Endodermal cell (in vitro differentiated cells): ENCODE measurements around the gene ZNF584. TPM values are rescaled to one million over a fixed set of nuclear protein-coding genes. Genes with fewer than 3 reads are reported as not detected.
A peak's percentile ranks its signal among the peaks of the same experiment; 100 is the strongest.

Experiments
- DNase-seq: peaks from one replicate; pipeline ENCODE4 v3.0.0-alpha.2; 2017
- H3K27ac ChIP-seq: 2 replicates; pipeline ENCODE4 v1.5.1; 2013; ENCODE audit warnings: mild to moderate bottlenecking, low read depth, low read length, moderate library complexity
- H3K27me3 ChIP-seq: 2 replicates; pipeline ENCODE4 v1.6.1; 2013; ENCODE audit warnings: mild to moderate bottlenecking, low read length, moderate library complexity; ENCODE audit not compliant: insufficient read depth, control insufficient read depth, poor library complexity, severe bottlenecking
- H3K36me3 ChIP-seq: 2 replicates; pipeline ENCODE4 v1.7.0; 2013; ENCODE audit warnings: mild to moderate bottlenecking, low read length, moderate library complexity; ENCODE audit not compliant: control insufficient read depth, insufficient read depth
- H3K4me1 ChIP-seq: one replicate; pipeline ENCODE4 v1.7.0; 2013; ENCODE audit warnings: low read length; ENCODE audit not compliant: control insufficient read depth, insufficient read depth
- H3K4me3 ChIP-seq: 2 replicates; pipeline ENCODE4 v1.5.1; 2013; ENCODE audit warnings: mild to moderate bottlenecking, low read length, moderate library complexity
- H3K9ac ChIP-seq: 2 replicates; pipeline ENCODE4 v1.6.1; 2013; ENCODE audit warnings: mild to moderate bottlenecking, low read length, moderate library complexity; ENCODE audit not compliant: poor library complexity, severe bottlenecking; ENCODE audit errors: extremely low read depth
- H3K9me3 ChIP-seq: 2 replicates; pipeline ENCODE4 v1.6.1; 2013; ENCODE audit warnings: mild to moderate bottlenecking, low read length, moderate library complexity; ENCODE audit not compliant: control insufficient read depth
- H3K27ac Mint-ChIP-seq: 2 replicates; pipeline ENCODE4 v1.8.0; 2020; ENCODE audit warnings: mixed read lengths
- H3K27me3 Mint-ChIP-seq: 2 replicates; pipeline ENCODE4 v1.8.0; 2021; ENCODE audit warnings: mild to moderate bottlenecking, mixed read lengths; ENCODE audit not compliant: insufficient read depth
- H3K36me3 Mint-ChIP-seq: 2 replicates; pipeline ENCODE4 v1.8.0; 2020; ENCODE audit warnings: low read depth, mixed read lengths
- H3K4me1 Mint-ChIP-seq: 2 replicates; pipeline ENCODE4 v1.8.0; 2020; ENCODE audit warnings: mixed read lengths
- H3K4me3 Mint-ChIP-seq: 2 replicates; pipeline ENCODE4 v1.8.0; 2020; ENCODE audit warnings: mild to moderate bottlenecking, moderate library complexity, mixed read lengths
- H3K9me3 Mint-ChIP-seq: 2 replicates; pipeline ENCODE4 v1.8.0; 2020; ENCODE audit warnings: mild to moderate bottlenecking, mixed read lengths
- CTCF ChIP-seq: fragments of 200-600 bp; sonication (generic); conservative IDR thresholded peaks from 2 replicates; pipeline ENCODE4 v1.5.0; 2021; ENCODE audit warnings: antibody characterized with exemption, mild to moderate bottlenecking
- WGBS, 2 experiments: methylation state at CpG; one replicate each; pipeline versions ENCODE4 v1.1.5 to v1.1.7; 2013; ENCODE audit warnings: missing lambda C conversion rate in 2 of 2, mixed read lengths in 1 of 2; ENCODE audit not compliant: insufficient coverage in 1 of 2, insufficient read length in 1 of 2; 5-methylcytosine and 5-hydroxymethylcytosine counted together
- total RNA-seq, 2 donors: library from RNA; stranded (reverse); fragmentation: NEBNext Ultra II Directional in 1 of 2; extraction: Animal tissue kit (Norgen Biotek cat#: 25700) in 1 of 2; gene quantifications; 2 replicates in 1 of 2; 3 replicates in 1 of 2; pipeline ENCODE4 v1.2.1, GENCODE V29; 2021

The ZNF584 gene
- total RNA-seq, 2 donors from 2014 or later, result 10.3 to 14.8 TPM

DNA sequence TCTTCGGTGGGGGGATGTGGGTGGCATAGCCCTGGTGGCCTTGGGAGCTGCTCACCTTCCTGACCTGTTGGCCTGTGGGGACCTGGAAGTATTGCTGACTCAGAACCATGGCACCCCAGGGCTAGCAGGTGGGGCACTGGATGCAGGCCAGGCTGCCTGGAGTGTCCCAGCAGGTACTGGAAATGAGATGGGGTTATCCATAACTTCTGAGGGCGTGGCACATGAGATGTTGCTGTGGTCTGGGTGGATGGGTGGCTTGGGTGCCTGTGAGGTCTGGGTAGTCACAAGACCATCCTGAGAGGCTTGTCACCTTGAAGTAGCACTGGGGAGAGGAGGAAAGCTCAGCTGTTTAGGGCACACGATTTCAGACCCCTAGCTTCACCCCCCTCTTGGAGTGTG is 13.6 kb upstream of the ZNF584 start:
- Mint-ChIP-seq H3K4me1 (peaks cover 5% of the 10 kb centered on the region), H3K4me3 (no peak overlapping the region), H3K36me3 (peaks cover 39% of the 10 kb centered on the region), H3K9me3 (no peaks in the 10 kb centered on the region), H3K27me3 (peaks cover 47% of the 10 kb centered on the region), H3K27ac (no peak overlapping the region)
- H3K36me3 ChIP-seq, result peaks cover 51% of the 10 kb centered on the region
- H3K27me3 ChIP-seq, result no peaks in the 10 kb centered on the region
- WGBS, 2 experiments, result 97% methylated on average over 3 of the region's 3 CpGs; no CpG with 5 or more reads in 1 of the 2 experiments
- no peak overlapping the region for H3K4me3 ChIP-seq
- no peak overlapping the region for H3K9ac ChIP-seq
- no peak overlapping the region for H3K27ac ChIP-seq
- H3K9me3 ChIP-seq, result no peaks in the 10 kb centered on the region
- peaks cover 6% of the 10 kb centered on the region for H3K4me1 ChIP-seq
- no peak for DNase-seq
- TF ChIP-seq CTCF, result no peak

GRCh38 chr19:58395220-58395978 is 13.1 kb upstream of the ZNF584 start, which contains the start of gene RNF225:
TSS of gene RNF225 (plus strand) at chr19:58395656. CDS start at chr19:58396090, 434 bp downstream.
- H3K4me1 ChIP-seq, result peaks cover 6% of the 10 kb centered on the region
- no peak within 1 kb of the TSS for H3K27ac ChIP-seq
- Mint-ChIP-seq H3K36me3 (peaks cover 36% of the 10 kb centered on the region), H3K4me3 (peak within 1 kb of the TSS; percentile 40), H3K4me1 (peaks cover 8% of the 10 kb centered on the region), H3K9me3 (no peaks in the 10 kb centered on the region), H3K27ac (no peak within 1 kb of the TSS), H3K27me3 (peaks cover 52% of the 10 kb centered on the region)
- no peaks in the 10 kb centered on the region for H3K27me3 ChIP-seq
- no peak within 1 kb of the TSS for H3K4me3 ChIP-seq
- H3K36me3 ChIP-seq, result peaks cover 46% of the 10 kb centered on the region
- TF ChIP-seq CTCF, result no peak
- DNase-seq, result peak; percentile 87
- no peak within 1 kb of the TSS for H3K9ac ChIP-seq
- 70% methylated on average over 18 to 21 of the region's 21 CpGs for WGBS, 2 experiments
- no peaks in the 10 kb centered on the region for H3K9me3 ChIP-seq

GRCh38 chr19:58395979-58396627 is 12.3 kb upstream of the ZNF584 start:
- Mint-ChIP-seq H3K36me3 (peaks cover 29% of the 10 kb centered on the region), H3K27ac (no peak overlapping the region), H3K27me3 (peaks cover 57% of the 10 kb centered on the region), H3K9me3 (no peaks in the 10 kb centered on the region), H3K4me1 (peaks cover 10% of the 10 kb centered on the region), H3K4me3 (peak overlapping the region; percentile 40)
- 57 to 73% methylated on average over 36 to 75 of the region's 75 CpGs for WGBS, 2 experiments
- no peak overlapping the region for H3K9ac ChIP-seq
- peak; percentile 78 for DNase-seq
- peaks cover 6% of the 10 kb centered on the region for H3K4me1 ChIP-seq
- H3K36me3 ChIP-seq, result peaks cover 39% of the 10 kb centered on the region
- TF ChIP-seq CTCF, result no peak
- H3K4me3 ChIP-seq, result no peak overlapping the region
- no peaks in the 10 kb centered on the region for H3K9me3 ChIP-seq
- H3K27me3 ChIP-seq, result no peaks in the 10 kb centered on the region
- H3K27ac ChIP-seq, result no peak overlapping the region
